Brain microvascular endothelial cell (primary cell): ENCODE measurements around the gene NLGN4Y.
"Not testable (repeated sequence)": the region's sequence is repeated elsewhere in the genome, so short reads cannot be mapped to it uniquely, and the experiment has no call there.

Experiments
- DNase-seq: peaks from one replicate; pipeline ENCODE4 v3.0.0-alpha.2; 2020
- H3K27ac ChIP-seq: fragments of 250-450 bp; sonication (Bioruptor Pico); 2 replicates; pipeline ENCODE4 v1.5.1; 2020; ENCODE audit warnings: mild to moderate bottlenecking, moderate library complexity
- H3K27me3 ChIP-seq: fragments of 250-450 bp; sonication (Bioruptor Pico); replicated peaks from 2 replicates; pipeline ENCODE4 v1.5.1; 2020; ENCODE audit warnings: mild to moderate bottlenecking
- H3K36me3 ChIP-seq: fragments of 250-450 bp; sonication (Bioruptor Pico); replicated peaks from 2 replicates; pipeline ENCODE4 v1.5.1; 2020; ENCODE audit warnings: mild to moderate bottlenecking
- H3K4me3 ChIP-seq: 2 replicates; pipeline ENCODE4 v1.5.1; 2011; ENCODE audit warnings: low read depth, mild to moderate bottlenecking, control low read depth, low read length, moderate library complexity
- CTCF ChIP-seq: IDR thresholded peaks from 2 replicates; pipeline ENCODE4 v1.5.1; 2011; ENCODE audit warnings: low read depth, mild to moderate bottlenecking, moderate library complexity, low read length, control low read depth, inconsistent platforms; ENCODE audit errors: missing control alignments
- in situ Hi-C: cut with HindIII; loops from 2 replicates; pipeline ENCODE4 v1.10.0; 2017; ENCODE audit warnings: low sequenced_read_pairs, low pct_ligation_motif_present

NLGN4Y gene

DNA sequence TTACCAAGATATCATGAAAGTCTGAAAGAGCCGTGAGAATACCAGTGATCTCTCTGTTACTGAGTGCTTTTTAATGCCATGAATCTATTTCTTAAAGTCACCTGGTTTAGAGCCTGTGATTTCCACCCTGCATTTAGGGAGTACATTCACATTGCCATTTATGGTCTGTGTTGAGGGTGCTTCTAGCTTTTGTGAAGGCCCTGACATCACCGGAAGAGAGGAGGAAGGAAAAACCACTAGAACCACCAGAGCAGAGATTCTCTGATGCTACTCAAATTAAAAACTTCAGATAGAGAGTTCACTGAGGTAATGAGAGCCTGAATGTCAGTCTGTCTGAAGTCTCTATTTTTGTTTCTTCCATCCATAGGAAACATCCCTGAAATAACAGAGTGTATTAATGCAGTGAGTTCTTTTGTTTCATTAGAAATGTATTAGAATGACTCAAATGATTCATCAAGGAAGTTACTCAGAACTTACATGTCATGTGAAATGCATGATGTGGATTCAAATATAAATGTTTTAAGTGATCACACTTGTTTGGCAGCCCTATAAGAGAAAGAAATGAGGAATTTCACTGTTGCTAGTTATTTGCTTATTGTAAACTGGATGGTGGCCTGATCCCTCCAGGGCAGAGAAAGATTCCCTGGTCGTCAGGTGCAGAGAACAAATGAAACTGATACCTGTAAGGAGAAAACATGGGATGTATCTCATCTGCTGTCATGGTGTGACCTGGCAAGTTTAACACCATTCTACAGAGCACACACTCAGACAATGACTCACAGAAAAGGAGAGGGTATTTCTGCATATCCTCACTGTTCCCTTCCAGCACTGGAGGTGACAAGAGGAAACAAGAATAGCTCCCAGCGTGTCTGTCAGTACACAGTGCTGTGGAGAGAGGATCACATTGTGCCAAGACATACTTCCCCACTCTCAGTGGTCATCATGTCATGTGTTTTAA, 310.1 kb downstream of the NLGN4Y start:
- in situ Hi-C loops: no loop called here
- DNase-seq: no peak
- no peak overlapping the region for H3K27ac ChIP-seq
- no peaks in the 10 kb centered on the region for H3K27me3 ChIP-seq
- H3K4me3 ChIP-seq: no peak overlapping the region
- TF ChIP-seq CTCF: no peak
- no peaks in the 10 kb centered on the region for H3K36me3 ChIP-seq

GRCh38 chrY:14837466-14837865, 313.1 kb downstream of the NLGN4Y start:
- no peak for TF ChIP-seq CTCF
- DNase-seq: no peak
- no peak overlapping the region for H3K4me3 ChIP-seq
- in situ Hi-C loops: no loop called here
- no peak overlapping the region for H3K27ac ChIP-seq
- no peaks in the 10 kb centered on the region for H3K36me3 ChIP-seq
- no peaks in the 10 kb centered on the region for H3K27me3 ChIP-seq

GRCh38 chrY:14850734-14851133, 326.4 kb downstream of the NLGN4Y start:
- no peak overlapping the region for H3K27ac ChIP-seq
- H3K4me3 ChIP-seq: no peak overlapping the region
- DNase-seq: no peak
- no peak for TF ChIP-seq CTCF
- H3K27me3 ChIP-seq: no peaks in the 10 kb centered on the region
- no peaks in the 10 kb centered on the region for H3K36me3 ChIP-seq
- in situ Hi-C loops: no loop called here

DNA sequence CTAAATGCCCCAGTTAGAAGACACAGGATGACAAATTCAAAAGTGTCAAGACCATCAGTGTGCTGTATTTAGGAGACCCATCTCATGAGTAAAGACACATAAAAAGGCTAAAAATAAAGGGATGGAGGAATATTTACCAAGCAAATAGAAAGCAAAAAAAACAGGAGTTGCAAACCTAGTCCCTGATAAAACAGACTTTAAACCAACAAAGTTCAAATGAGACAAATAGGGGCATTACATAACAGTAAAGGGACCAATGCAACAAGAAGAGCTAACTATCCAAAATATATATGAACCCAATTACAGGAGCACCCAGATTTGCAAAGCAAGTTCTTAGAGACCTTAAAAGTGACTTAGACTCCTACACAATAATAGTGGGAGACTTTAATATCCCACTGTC, 336.1 kb downstream of the NLGN4Y start:
- Histone ChIP-seq H3K27ac (no peak overlapping the region), H3K27me3 (no peaks in the 10 kb centered on the region), H3K36me3 (no peaks in the 10 kb centered on the region), H3K4me3 (no peak overlapping the region)
- in situ Hi-C loops: no loop called here
- TF ChIP-seq CTCF: no peak
- DNase-seq: no peak

GRCh38 chrY:14861033-14861432, 336.7 kb downstream of the NLGN4Y start:
- H3K27ac ChIP-seq, H3K4me3 ChIP-seq, H3K36me3 ChIP-seq, in situ Hi-C loops, H3K27me3 ChIP-seq, DNase-seq: not testable (repeated sequence)

- in situ Hi-C loops: no loop called here
- DNase-seq: no peak
- no peaks in the 10 kb centered on the region for H3K27me3 ChIP-seq
- H3K27ac ChIP-seq: no peak overlapping the region
- no peak overlapping the region for H3K4me3 ChIP-seq
- H3K36me3 ChIP-seq: no peaks in the 10 kb centered on the region
- no peak for TF ChIP-seq CTCF
Measured at GRCh38 chrY:14871971-14872370, 347.6 kb downstream of the NLGN4Y start.
